HEK293 (cell line): ENCODE results near the gene RGL3.

Source experiments
- KLF8 ChIP-seq: fragments of 450-650 bp; formaldehyde crosslinking; IDR thresholded peaks from 2 replicates; pipeline ENCODE4 v1.5.1; 2016; ENCODE audit warnings: missing biosample characterization, missing genetic modification characterization
- TRIM28 ChIP-seq: IDR thresholded peaks from 2 replicates; pipeline ENCODE4 v1.6.1; 2011; ENCODE audit warnings: low read length, control low read depth, borderline replicate concordance
- ZFP41 ChIP-seq: fragments of 450-650 bp; formaldehyde crosslinking; IDR thresholded peaks from 2 replicates; pipeline ENCODE4 v1.5.1; 2016; ENCODE audit warnings: missing biosample characterization, missing genetic modification characterization, borderline replicate concordance
- ZNF248 ChIP-seq: fragments of 450-650 bp; formaldehyde crosslinking; IDR thresholded peaks from 2 replicates; pipeline ENCODE4 v1.5.1; 2017; ENCODE audit warnings: missing biosample characterization, missing genetic modification characterization
- ZNF292 ChIP-seq: fragments of 450-650 bp; formaldehyde crosslinking; IDR thresholded peaks from 2 replicates; pipeline ENCODE4 v1.5.1; 2016; ENCODE audit warnings: low read depth, missing biosample characterization, missing genetic modification characterization, borderline replicate concordance
- ZNF426 ChIP-seq: fragments of 450-650 bp; formaldehyde crosslinking; IDR thresholded peaks from 2 replicates; pipeline ENCODE4 v1.5.1; 2017; ENCODE audit warnings: missing biosample characterization, missing genetic modification characterization, mild to moderate bottlenecking, inconsistent platforms, moderate library complexity
- ZNF521 ChIP-seq: fragments of 450-650 bp; formaldehyde crosslinking; IDR thresholded peaks from 2 replicates; pipeline ENCODE4 v1.5.1; 2017; ENCODE audit warnings: missing biosample characterization, mild to moderate bottlenecking, missing genetic modification characterization
- ZNF529 ChIP-seq: fragments of 450-650 bp; formaldehyde crosslinking; IDR thresholded peaks from 2 replicates; pipeline ENCODE4 v1.5.1; 2017; ENCODE audit warnings: missing genetic modification characterization, missing biosample characterization; ENCODE audit not compliant: insufficient replicate concordance
- ZNF626 ChIP-seq: fragments of 450-650 bp; sonication (Bioruptor Pico); formaldehyde crosslinking; IDR thresholded peaks from 2 replicates; pipeline ENCODE4 v1.5.1; 2018; ENCODE audit warnings: missing biosample characterization, missing genetic modification characterization, inconsistent platforms
- ZNF664 ChIP-seq: fragments of 450-650 bp; formaldehyde crosslinking; IDR thresholded peaks from 2 replicates; pipeline ENCODE4 v1.5.1; 2016; ENCODE audit warnings: missing biosample characterization, missing genetic modification characterization
- ZNF768 ChIP-seq: fragments of 450-650 bp; formaldehyde crosslinking; IDR thresholded peaks from 2 replicates; pipeline ENCODE4 v1.5.1; 2018; ENCODE audit warnings: missing biosample characterization, mild to moderate bottlenecking, missing genetic modification characterization
- TF ChIP-seq, protein P1 (sequence below): fragments of 450-650 bp; formaldehyde crosslinking; IDR thresholded peaks from 2 replicates; pipeline ENCODE4 v1.5.1; 2016; ENCODE audit warnings: missing biosample characterization, missing genetic modification characterization, borderline replicate concordance
- TF ChIP-seq, protein P2 (sequence below): fragments of 450-650 bp; formaldehyde crosslinking; IDR thresholded peaks from 2 replicates; pipeline ENCODE4 v1.5.1; 2017; ENCODE audit warnings: missing biosample characterization, missing genetic modification characterization
- TF ChIP-seq, protein P3 (sequence below): fragments of 450-650 bp; formaldehyde crosslinking; IDR thresholded peaks from 2 replicates; pipeline ENCODE4 v1.5.1; 2016; ENCODE audit warnings: missing biosample characterization, missing genetic modification characterization
- TF ChIP-seq, protein P4 (sequence below): fragments of 450-650 bp; formaldehyde crosslinking; conservative IDR thresholded peaks from 2 replicates; pipeline ENCODE4 v1.5.1; 2016; ENCODE audit warnings: low read depth, missing biosample characterization, missing genetic modification characterization
- TF ChIP-seq, protein P5 (sequence below): fragments of 450-650 bp; formaldehyde crosslinking; IDR thresholded peaks from 2 replicates; pipeline ENCODE4 v1.5.1; 2016; ENCODE audit warnings: missing biosample characterization, missing genetic modification characterization
- TF ChIP-seq, protein P6 (sequence below): fragments of 450-650 bp; formaldehyde crosslinking; IDR thresholded peaks from 2 replicates; pipeline ENCODE4 v1.5.1; 2016; ENCODE audit warnings: missing biosample characterization, missing genetic modification characterization

The RGL3 gene

DNA sequence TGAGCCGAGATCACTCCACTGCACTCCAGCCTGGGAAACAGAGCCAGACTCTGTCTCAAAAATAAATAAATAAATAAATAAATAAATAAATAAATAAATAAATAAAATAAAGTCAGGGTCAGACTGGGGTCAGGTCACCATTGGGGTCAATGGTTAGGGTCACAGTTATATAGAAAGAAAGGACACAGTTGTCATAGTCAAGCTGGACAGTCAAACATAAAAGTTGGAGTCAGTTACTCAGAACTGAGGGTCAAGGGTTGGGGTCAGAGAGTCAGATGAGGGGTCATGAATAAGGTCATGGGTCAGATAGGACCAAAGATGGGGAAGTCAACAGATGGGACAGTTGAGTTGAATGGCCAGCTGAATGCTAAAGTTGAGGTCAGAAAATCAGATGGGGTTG lies 18.3 kb downstream of the RGL3 start (continued):
- TF ChIP-seq KLF8 (tag by site-specific recombination) (no peak), ZNF664 (tag by site-specific recombination) (peak; percentile 78), ZNF292 (tag by site-specific recombination) (no peak), TRIM28 (no peak), ZNF626 (tag by site-specific recombination) (no peak), ZNF248 (tag by site-specific recombination) (no peak), ZNF529 (tag by site-specific recombination) (no peak), ZNF426 (tag by site-specific recombination) (peak; percentile 92), ZNF768 (no peak), ZFP41 (no peak), ZNF521 (no peak)
- TF ChIP-seq, protein P1, sequence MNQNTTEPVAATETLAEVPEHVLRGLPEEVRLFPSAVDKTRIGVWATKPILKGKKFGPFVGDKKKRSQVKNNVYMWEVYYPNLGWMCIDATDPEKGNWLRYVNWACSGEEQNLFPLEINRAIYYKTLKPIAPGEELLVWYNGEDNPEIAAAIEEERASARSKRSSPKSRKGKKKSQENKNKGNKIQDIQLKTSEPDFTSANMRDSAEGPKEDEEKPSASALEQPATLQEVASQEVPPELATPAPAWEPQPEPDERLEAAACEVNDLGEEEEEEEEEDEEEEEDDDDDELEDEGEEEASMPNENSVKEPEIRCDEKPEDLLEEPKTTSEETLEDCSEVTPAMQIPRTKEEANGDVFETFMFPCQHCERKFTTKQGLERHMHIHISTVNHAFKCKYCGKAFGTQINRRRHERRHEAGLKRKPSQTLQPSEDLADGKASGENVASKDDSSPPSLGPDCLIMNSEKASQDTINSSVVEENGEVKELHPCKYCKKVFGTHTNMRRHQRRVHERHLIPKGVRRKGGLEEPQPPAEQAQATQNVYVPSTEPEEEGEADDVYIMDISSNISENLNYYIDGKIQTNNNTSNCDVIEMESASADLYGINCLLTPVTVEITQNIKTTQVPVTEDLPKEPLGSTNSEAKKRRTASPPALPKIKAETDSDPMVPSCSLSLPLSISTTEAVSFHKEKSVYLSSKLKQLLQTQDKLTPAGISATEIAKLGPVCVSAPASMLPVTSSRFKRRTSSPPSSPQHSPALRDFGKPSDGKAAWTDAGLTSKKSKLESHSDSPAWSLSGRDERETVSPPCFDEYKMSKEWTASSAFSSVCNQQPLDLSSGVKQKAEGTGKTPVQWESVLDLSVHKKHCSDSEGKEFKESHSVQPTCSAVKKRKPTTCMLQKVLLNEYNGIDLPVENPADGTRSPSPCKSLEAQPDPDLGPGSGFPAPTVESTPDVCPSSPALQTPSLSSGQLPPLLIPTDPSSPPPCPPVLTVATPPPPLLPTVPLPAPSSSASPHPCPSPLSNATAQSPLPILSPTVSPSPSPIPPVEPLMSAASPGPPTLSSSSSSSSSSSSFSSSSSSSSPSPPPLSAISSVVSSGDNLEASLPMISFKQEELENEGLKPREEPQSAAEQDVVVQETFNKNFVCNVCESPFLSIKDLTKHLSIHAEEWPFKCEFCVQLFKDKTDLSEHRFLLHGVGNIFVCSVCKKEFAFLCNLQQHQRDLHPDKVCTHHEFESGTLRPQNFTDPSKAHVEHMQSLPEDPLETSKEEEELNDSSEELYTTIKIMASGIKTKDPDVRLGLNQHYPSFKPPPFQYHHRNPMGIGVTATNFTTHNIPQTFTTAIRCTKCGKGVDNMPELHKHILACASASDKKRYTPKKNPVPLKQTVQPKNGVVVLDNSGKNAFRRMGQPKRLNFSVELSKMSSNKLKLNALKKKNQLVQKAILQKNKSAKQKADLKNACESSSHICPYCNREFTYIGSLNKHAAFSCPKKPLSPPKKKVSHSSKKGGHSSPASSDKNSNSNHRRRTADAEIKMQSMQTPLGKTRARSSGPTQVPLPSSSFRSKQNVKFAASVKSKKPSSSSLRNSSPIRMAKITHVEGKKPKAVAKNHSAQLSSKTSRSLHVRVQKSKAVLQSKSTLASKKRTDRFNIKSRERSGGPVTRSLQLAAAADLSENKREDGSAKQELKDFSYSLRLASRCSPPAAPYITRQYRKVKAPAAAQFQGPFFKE (tag by site-specific recombination): no peak
- TF ChIP-seq, protein P2, sequence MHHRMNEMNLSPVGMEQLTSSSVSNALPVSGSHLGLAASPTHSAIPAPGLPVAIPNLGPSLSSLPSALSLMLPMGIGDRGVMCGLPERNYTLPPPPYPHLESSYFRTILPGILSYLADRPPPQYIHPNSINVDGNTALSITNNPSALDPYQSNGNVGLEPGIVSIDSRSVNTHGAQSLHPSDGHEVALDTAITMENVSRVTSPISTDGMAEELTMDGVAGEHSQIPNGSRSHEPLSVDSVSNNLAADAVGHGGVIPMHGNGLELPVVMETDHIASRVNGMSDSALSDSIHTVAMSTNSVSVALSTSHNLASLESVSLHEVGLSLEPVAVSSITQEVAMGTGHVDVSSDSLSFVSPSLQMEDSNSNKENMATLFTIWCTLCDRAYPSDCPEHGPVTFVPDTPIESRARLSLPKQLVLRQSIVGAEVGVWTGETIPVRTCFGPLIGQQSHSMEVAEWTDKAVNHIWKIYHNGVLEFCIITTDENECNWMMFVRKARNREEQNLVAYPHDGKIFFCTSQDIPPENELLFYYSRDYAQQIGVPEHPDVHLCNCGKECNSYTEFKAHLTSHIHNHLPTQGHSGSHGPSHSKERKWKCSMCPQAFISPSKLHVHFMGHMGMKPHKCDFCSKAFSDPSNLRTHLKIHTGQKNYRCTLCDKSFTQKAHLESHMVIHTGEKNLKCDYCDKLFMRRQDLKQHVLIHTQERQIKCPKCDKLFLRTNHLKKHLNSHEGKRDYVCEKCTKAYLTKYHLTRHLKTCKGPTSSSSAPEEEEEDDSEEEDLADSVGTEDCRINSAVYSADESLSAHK (tag by site-specific recombination): no peak
- TF ChIP-seq, protein P3, sequence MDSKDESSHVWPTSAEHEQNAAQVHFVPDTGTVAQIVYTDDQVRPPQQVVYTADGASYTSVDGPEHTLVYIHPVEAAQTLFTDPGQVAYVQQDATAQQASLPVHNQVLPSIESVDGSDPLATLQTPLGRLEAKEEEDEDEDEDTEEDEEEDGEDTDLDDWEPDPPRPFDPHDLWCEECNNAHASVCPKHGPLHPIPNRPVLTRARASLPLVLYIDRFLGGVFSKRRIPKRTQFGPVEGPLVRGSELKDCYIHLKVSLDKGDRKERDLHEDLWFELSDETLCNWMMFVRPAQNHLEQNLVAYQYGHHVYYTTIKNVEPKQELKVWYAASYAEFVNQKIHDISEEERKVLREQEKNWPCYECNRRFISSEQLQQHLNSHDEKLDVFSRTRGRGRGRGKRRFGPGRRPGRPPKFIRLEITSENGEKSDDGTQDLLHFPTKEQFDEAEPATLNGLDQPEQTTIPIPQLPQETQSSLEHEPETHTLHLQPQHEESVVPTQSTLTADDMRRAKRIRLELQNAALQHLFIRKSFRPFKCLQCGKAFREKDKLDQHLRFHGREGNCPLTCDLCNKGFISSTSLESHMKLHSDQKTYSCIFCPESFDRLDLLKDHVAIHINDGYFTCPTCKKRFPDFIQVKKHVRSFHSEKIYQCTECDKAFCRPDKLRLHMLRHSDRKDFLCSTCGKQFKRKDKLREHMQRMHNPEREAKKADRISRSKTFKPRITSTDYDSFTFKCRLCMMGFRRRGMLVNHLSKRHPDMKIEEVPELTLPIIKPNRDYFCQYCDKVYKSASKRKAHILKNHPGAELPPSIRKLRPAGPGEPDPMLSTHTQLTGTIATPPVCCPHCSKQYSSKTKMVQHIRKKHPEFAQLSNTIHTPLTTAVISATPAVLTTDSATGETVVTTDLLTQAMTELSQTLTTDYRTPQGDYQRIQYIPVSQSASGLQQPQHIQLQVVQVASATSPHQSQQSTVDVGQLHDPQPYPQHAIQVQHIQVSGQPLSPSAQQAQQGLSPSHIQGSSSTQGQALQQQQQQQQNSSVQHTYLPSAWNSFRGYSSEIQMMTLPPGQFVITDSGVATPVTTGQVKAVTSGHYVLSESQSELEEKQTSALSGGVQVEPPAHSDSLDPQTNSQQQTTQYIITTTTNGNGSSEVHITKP (tag by site-specific recombination): no peak
- TF ChIP-seq, protein P4, sequence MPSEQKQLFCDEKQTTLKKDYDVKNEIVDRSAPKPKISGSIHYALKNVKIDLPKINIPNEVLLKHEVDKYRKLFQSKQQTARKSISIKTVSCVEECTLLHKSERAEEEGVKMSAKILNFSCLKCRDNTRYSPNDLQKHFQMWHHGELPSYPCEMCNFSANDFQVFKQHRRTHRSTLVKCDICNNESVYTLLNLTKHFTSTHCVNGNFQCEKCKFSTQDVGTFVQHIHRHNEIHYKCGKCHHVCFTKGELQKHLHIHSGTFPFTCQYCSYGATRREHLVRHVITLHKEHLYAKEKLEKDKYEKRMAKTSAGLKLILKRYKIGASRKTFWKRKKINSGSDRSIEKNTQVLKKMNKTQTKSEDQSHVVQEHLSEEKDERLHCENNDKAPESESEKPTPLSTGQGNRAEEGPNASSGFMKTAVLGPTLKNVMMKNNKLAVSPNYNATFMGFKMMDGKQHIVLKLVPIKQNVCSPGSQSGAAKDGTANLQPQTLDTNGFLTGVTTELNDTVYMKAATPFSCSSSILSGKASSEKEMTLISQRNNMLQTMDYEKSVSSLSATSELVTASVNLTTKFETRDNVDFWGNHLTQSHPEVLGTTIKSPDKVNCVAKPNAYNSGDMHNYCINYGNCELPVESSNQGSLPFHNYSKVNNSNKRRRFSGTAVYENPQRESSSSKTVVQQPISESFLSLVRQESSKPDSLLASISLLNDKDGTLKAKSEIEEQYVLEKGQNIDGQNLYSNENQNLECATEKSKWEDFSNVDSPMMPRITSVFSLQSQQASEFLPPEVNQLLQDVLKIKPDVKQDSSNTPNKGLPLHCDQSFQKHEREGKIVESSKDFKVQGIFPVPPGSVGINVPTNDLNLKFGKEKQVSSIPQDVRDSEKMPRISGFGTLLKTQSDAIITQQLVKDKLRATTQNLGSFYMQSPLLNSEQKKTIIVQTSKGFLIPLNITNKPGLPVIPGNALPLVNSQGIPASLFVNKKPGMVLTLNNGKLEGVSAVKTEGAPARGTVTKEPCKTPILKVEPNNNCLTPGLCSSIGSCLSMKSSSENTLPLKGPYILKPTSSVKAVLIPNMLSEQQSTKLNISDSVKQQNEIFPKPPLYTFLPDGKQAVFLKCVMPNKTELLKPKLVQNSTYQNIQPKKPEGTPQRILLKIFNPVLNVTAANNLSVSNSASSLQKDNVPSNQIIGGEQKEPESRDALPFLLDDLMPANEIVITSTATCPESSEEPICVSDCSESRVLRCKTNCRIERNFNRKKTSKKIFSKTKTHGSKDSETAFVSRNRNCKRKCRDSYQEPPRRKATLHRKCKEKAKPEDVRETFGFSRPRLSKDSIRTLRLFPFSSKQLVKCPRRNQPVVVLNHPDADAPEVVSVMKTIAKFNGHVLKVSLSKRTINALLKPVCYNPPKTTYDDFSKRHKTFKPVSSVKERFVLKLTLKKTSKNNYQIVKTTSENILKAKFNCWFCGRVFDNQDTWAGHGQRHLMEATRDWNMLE (tag by site-specific recombination): peak; percentile 94
- TF ChIP-seq, protein P5, sequence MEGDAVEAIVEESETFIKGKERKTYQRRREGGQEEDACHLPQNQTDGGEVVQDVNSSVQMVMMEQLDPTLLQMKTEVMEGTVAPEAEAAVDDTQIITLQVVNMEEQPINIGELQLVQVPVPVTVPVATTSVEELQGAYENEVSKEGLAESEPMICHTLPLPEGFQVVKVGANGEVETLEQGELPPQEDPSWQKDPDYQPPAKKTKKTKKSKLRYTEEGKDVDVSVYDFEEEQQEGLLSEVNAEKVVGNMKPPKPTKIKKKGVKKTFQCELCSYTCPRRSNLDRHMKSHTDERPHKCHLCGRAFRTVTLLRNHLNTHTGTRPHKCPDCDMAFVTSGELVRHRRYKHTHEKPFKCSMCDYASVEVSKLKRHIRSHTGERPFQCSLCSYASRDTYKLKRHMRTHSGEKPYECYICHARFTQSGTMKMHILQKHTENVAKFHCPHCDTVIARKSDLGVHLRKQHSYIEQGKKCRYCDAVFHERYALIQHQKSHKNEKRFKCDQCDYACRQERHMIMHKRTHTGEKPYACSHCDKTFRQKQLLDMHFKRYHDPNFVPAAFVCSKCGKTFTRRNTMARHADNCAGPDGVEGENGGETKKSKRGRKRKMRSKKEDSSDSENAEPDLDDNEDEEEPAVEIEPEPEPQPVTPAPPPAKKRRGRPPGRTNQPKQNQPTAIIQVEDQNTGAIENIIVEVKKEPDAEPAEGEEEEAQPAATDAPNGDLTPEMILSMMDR (tag by site-specific recombination): no peak
- TF ChIP-seq, protein P6, sequence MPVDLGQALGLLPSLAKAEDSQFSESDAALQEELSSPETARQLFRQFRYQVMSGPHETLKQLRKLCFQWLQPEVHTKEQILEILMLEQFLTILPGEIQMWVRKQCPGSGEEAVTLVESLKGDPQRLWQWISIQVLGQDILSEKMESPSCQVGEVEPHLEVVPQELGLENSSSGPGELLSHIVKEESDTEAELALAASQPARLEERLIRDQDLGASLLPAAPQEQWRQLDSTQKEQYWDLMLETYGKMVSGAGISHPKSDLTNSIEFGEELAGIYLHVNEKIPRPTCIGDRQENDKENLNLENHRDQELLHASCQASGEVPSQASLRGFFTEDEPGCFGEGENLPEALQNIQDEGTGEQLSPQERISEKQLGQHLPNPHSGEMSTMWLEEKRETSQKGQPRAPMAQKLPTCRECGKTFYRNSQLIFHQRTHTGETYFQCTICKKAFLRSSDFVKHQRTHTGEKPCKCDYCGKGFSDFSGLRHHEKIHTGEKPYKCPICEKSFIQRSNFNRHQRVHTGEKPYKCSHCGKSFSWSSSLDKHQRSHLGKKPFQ (tag by site-specific recombination): 0 out of 2 replicates have a peak, but pooled peaks have one; percentile 25
